ENCODE measurements around the gene SFTPA2.
A peak's percentile ranks its signal among the peaks of the same experiment; 100 is the strongest.
"Not testable (repeated sequence)": the region's sequence is repeated elsewhere in the genome, so short reads cannot be mapped to it uniquely, and the experiment has no call there.

The SFTPA2 gene

DNA sequence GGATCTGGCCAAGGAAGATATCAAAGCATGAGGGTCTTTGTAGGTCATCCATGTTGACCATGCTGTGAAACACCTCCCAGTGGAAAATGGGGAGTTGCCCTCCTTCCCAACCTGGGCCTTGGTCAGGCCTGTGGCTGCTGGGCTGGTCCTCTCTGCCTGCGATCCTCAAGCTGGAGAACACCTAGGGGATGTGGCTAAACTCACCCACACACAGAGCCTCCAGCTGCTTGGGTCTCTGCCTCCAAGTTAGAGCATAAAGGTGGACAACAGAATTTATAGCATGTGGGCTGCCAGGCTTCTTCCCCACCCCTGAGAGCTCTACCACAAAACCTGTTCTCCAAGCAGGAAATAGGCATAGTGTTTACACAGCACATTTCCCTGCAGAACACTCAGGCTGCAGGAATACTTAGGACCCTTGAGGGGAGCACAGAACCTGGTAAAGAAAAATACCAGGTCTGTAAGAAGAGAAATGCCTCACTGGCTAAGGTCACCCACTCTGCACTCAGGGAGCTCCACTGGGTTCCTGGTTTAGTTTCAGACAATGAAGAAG, at the start of gene SFTPA2:
SFTPA2 (minus strand) TSS at position 248 of the 550 bp plus-strand sequence. CDS start 924 bp downstream, outside the sequence.
- no peak within 1 kb of the TSS for H3K27ac Mint-ChIP-seq

DNA sequence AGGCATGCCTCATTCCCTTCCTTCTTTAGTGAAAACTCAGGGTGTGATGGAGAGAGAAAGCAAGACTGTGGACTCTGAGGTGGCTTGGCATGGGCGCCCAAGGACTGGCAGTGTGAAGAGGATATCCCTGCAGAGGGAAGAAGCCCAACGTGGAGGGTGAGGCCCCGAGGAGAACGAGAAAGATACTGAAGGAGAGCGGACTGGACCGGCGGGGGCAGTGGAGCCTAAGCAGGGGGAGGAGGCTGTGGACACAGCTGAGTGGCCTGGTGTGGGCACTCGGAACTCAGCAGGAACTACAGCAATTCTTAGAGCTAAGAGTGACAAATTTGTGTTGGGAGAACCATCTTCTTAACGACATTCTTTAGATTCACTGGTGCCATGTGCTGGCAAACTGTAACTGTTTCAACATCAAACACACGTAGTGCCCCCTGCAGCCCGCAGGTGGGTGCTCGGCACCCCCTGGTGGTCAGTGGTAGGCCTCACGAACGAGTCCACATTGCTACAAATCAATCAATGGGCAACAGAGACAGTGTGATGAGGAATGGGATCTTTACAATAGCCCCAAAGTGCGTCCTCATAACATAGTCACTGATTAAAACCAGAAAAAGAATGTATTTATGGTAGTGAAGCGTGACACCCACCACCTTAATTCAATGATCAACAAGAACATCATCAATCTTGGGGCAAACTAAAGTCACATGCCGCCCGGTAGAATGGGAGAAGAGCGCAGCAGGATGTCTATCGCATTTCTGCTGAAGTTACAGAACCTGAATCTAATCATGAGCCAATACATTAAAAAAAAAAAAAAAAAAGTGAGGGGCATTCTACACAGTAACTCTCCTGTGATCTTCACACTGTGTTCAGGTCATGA, 48.5 kb upstream of the SFTPA2 start:
- no peaks in the 10 kb centered on the region for H3K36me3 Mint-ChIP-seq
- DNase-seq: peak; percentile 68
- H3K27me3 Mint-ChIP-seq: peaks cover 13% of the 10 kb centered on the region
- no peak overlapping the region for H3K4me3 Mint-ChIP-seq
- H3K9me3 Mint-ChIP-seq: no peaks in the 10 kb centered on the region
- H3K27ac Mint-ChIP-seq: no peak overlapping the region
- H3K4me1 Mint-ChIP-seq: no peaks in the 10 kb centered on the region
- CTCF ChIA-PET: interaction anchor here (0.6 to 2.2 kb wide), 7 partner anchors 46 to 799 kb away, joined by 3 to 6 read pairs (median 4); no protein-coding TSS in a partner anchor

More for the DNA sequence above, at the start of gene SFTPA2:
- H3K27me3 Mint-ChIP-seq: peaks cover 43% of the 10 kb centered on the region
- DNase-seq: no peak
- peaks cover 7% of the 10 kb centered on the region for H3K4me1 Mint-ChIP-seq
- no peaks in the 10 kb centered on the region for H3K36me3 Mint-ChIP-seq
- CTCF ChIA-PET: interaction anchor here (0.6 to 1.6 kb wide), 3 partner anchors 186 to 485 kb away, joined by 3 to 4 read pairs (median 3); no protein-coding TSS in a partner anchor
- no peak within 1 kb of the TSS for H3K4me3 Mint-ChIP-seq
- no peaks in the 10 kb centered on the region for H3K9me3 Mint-ChIP-seq

DNA sequence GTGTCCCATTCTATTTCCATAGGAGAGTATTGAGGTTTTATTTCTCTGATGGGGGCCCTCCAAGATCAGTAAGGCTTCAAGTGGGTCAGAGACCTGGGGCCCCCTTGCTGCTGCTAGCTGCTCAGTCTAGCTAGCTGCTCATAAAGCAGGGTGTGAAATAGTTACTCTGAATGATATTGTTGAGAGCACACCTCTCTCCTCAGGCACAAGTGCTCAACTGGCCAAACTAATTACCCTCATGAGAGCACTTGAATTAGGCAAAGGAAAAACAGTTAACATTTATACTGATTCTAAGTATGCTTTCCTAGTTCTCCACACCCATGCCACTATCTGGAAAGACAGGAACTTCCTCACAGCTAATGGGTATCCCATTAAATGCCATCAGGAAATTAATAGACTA, 45.1 kb upstream of the SFTPA2 start:
- H3K27ac Mint-ChIP-seq: no peak overlapping the region
- CTCF ChIA-PET: interaction anchor here (0.7 kb wide), 1 partner anchor 64 kb away, joined by 3 read pairs; no protein-coding TSS in a partner anchor
- H3K27me3 Mint-ChIP-seq: peaks cover 18% of the 10 kb centered on the region
- no peaks in the 10 kb centered on the region for H3K36me3 Mint-ChIP-seq
- no peak overlapping the region for H3K4me3 Mint-ChIP-seq
- no peak for DNase-seq
- no peaks in the 10 kb centered on the region for H3K9me3 Mint-ChIP-seq
- H3K4me1 Mint-ChIP-seq: no peaks in the 10 kb centered on the region

DNA sequence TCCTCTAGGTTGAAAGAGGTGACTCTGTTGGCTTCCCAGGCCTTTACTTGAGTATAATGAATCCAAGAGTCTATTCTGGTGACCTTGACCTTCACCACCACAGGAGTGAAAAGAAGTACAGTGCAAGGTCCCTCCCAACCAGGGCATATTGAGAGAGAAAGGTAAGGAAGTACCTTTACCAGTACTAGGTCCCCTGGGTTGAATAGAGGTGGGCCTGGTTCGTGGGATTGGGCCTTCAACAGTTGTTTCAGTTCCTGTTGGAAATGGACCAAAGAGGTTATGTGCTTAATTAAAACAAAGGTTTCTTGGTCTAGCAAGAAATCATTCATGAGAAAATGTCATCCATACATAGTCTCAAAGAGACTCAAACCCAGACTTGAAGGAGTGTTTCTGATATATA, 44.1 kb upstream of the SFTPA2 start:
- Mint-ChIP-seq H3K4me1 (no peaks in the 10 kb centered on the region), H3K4me3 (no peak overlapping the region), H3K9me3 (peaks cover under 1% of the 10 kb centered on the region), H3K27ac (no peak overlapping the region), H3K36me3 (no peaks in the 10 kb centered on the region), H3K27me3 (peaks cover 18% of the 10 kb centered on the region)
- no peak for DNase-seq
- CTCF ChIA-PET: no interaction called here

DNA sequence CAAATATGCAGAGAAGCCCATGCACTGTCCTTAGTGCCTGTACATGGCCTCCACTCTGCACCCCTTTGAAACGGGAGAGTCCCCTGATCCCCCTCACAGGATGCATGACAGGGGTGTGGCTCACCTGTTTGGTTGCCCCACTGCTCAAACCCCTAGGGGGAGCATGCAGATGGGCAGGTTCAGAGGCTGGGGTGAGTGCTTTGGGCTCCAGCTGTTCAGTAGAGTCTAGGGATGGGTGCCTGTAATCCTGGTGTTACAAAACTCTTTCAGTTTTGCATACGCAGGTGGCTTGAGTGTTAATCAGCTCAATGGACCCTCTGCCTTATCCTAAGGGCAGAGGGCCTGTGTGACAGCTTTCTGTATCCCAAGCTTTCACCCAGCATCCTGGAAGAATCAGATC, 42.7 kb upstream of the SFTPA2 start:
- Mint-ChIP-seq H3K9me3 (peaks cover 8% of the 10 kb centered on the region), H3K4me3 (no peak overlapping the region), H3K27me3 (peaks cover 16% of the 10 kb centered on the region), H3K27ac (no peak overlapping the region), H3K4me1 (no peaks in the 10 kb centered on the region), H3K36me3 (no peaks in the 10 kb centered on the region)
- DNase-seq: no peak
- CTCF ChIA-PET: no interaction called here

DNA sequence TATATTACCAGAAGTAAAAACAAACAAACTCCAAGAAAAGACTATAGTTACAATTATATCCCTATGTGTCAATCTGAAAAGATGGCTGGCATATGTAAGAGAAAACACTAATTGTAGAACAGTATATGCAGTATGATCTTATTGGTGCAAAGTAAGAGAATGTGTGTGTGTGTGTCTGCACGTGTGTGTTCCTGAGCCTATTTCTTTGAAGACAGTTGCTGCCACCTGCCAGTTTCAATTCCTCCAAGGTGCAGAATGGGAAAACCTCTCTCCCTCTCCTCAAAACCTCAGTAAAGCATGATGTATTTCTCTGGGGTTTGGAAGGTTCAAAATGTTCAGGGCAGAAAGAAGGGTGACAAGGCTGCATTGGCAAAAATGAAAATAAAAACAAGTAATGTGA, 41.7 kb upstream of the SFTPA2 start:
- CTCF ChIA-PET: no interaction called here
- DNase-seq: no peak

DNA sequence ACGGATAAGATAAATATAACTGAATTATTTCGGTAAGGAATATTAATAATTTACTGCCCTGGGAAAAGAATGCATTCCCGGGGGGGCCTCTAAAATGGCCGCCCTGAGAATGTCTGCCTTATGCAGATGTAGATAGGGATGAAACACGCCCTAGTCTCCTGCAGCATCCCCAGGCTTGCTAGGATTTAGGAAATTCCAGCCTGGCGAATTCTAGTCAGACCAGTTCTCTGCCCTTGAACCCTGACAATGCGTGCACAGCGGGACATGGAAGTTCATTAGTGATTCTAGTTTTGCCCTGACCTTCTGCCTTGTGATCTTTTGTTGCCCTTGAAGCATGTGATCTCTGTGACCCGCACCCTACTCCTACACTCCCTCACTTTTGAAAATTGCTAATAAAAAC, 39.4 kb upstream of the SFTPA2 start:
- H3K27ac Mint-ChIP-seq, DNase-seq, CTCF ChIA-PET, H3K36me3 Mint-ChIP-seq, H3K4me1 Mint-ChIP-seq, H3K4me3 Mint-ChIP-seq: not testable (repeated sequence)
- Mint-ChIP-seq H3K9me3 (peaks cover 18% of the 10 kb centered on the region), H3K27me3 (peaks cover 33% of the 10 kb centered on the region)

More for the DNA sequence above, 41.7 kb upstream of the SFTPA2 start:
- peaks cover 17% of the 10 kb centered on the region for H3K27me3 Mint-ChIP-seq
- no peaks in the 10 kb centered on the region for H3K36me3 Mint-ChIP-seq
- H3K4me3 Mint-ChIP-seq: no peak overlapping the region
- H3K27ac Mint-ChIP-seq: no peak overlapping the region
- H3K9me3 Mint-ChIP-seq: peaks cover 18% of the 10 kb centered on the region
- H3K4me1 Mint-ChIP-seq: no peaks in the 10 kb centered on the region

DNA sequence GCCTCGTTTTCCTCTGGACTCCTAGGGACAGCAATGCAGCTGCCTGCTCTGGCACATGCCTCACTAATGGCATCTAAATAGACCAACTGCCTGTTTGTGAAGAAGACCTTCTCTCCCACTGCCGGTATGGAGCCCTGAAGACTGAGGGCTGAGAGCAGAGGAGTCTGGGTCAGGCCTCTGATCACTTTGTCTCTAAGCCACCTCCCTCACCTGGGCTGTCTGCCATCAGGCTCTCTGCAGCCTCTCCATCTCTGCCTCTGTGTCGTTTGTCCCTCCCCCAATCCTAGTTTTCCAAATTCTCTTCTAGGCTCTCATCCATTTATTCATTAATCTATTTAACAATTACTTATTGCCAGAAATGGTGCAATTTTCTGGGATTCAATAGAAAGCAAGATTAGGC, 35.3 kb upstream of the SFTPA2 start:
- Mint-ChIP-seq H3K9me3 (peaks cover 18% of the 10 kb centered on the region), H3K4me3 (no peak overlapping the region), H3K4me1 (no peaks in the 10 kb centered on the region), H3K27ac (no peak overlapping the region), H3K27me3 (peaks cover 43% of the 10 kb centered on the region), H3K36me3 (no peaks in the 10 kb centered on the region)
- CTCF ChIA-PET: no interaction called here
- DNase-seq: no peak

DNA sequence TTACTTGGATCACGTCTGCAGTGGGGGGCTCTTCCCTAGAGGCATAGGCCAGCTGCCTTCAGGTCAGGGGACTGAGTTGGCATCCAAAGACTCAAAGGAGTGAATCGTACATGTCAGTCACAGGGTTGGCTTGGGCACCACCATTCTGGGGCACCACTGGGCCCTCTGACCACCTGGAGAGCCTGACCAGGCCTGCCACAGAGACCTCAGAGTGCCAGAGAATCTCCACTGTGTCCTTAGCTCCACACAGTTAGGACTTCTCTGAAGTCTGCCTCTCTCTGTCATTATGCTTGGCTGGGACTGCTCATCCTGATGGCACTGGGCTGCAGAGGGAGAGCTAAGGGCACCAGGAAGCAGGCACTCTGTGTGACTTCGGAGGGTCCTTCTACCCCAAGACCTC, 34.4 kb upstream of the SFTPA2 start:
- H3K27ac Mint-ChIP-seq, H3K36me3 Mint-ChIP-seq, H3K4me3 Mint-ChIP-seq, CTCF ChIA-PET, DNase-seq, H3K4me1 Mint-ChIP-seq: not testable (repeated sequence)
- peaks cover 43% of the 10 kb centered on the region for H3K27me3 Mint-ChIP-seq
- peaks cover 18% of the 10 kb centered on the region for H3K9me3 Mint-ChIP-seq

DNA sequence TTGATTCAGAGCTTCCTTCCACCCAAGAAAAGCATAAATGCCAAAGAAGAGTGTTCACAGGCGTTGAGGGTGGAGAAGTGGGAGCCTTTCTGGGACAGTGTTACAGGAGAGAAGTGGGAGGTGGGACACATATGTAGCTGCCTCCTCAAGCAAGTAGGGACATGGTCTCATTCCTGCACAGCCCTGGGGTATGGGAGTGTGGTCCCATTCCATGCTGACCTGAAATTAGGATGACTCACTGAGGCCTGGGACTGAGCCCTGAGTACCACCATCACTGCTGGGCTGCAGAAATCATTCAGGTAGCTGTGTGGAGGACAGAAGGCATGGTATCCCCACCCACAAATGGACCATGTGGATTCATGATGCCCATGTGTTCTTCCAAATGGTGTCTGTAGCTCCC, 33.2 kb upstream of the SFTPA2 start:
- CTCF ChIA-PET: no interaction called here
- Mint-ChIP-seq H3K9me3 (peaks cover 14% of the 10 kb centered on the region), H3K27ac (no peak overlapping the region)

DNA sequence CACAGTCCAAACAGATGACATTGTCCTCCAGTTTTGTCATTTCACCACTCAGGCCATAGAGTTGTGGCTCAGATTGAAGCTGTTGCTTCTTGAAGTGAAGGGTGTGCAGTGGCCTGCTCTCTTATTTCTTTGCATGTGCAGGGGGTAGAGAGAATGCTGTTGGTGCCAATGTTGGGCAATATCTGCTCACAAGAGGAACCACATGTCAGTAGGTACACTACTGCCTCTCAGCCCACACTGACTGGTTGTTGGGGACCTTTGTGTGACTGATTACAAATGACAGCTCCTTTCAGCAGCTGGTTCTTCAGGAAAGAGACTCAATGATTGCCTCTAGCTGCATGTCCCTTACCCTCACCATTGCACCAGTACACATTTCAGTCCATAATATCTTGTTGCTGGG, 28.6 kb upstream of the SFTPA2 start:
- no peaks in the 10 kb centered on the region for H3K9me3 Mint-ChIP-seq
- H3K4me1 Mint-ChIP-seq: peaks cover 1% of the 10 kb centered on the region
- DNase-seq: no peak

More for the DNA sequence above, 33.2 kb upstream of the SFTPA2 start:
- Mint-ChIP-seq H3K4me1 (no peaks in the 10 kb centered on the region), H3K27me3 (peaks cover 47% of the 10 kb centered on the region), H3K4me3 (no peak overlapping the region), H3K36me3 (no peaks in the 10 kb centered on the region)
- DNase-seq: no peak

DNA sequence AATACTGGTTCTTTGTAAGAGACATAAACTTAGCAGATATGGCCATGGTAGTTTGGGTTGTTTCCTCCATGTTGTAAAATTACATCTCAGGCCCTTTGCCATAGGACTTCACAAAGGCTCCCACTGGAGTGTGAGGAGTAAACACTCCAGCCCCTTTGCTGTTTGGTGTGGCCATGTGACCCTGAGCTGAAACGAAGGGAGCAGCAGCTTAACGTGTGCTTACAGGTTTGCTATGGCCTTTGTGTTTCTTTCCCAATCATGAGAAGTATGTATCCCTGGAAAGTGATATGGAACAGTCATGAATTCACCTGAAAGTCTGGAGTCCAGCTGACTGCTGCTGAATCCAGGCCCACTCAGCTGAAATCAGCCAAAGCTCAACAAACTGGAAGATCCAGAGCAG, 26.7 kb upstream of the SFTPA2 start:
- CTCF ChIA-PET: no interaction called here
- H3K27me3 Mint-ChIP-seq: peaks cover 36% of the 10 kb centered on the region
- H3K9me3 Mint-ChIP-seq: no peaks in the 10 kb centered on the region
- H3K4me3 Mint-ChIP-seq: no peak overlapping the region
- peaks cover 9% of the 10 kb centered on the region for H3K4me1 Mint-ChIP-seq
- no peaks in the 10 kb centered on the region for H3K36me3 Mint-ChIP-seq
- no peak for DNase-seq
- H3K27ac Mint-ChIP-seq: no peak overlapping the region

More for the DNA sequence above, 28.6 kb upstream of the SFTPA2 start:
- Mint-ChIP-seq H3K27ac (no peak overlapping the region), H3K4me3 (no peak overlapping the region), H3K36me3 (no peaks in the 10 kb centered on the region), H3K27me3 (peaks cover 43% of the 10 kb centered on the region)
- CTCF ChIA-PET: no interaction called here

DNA sequence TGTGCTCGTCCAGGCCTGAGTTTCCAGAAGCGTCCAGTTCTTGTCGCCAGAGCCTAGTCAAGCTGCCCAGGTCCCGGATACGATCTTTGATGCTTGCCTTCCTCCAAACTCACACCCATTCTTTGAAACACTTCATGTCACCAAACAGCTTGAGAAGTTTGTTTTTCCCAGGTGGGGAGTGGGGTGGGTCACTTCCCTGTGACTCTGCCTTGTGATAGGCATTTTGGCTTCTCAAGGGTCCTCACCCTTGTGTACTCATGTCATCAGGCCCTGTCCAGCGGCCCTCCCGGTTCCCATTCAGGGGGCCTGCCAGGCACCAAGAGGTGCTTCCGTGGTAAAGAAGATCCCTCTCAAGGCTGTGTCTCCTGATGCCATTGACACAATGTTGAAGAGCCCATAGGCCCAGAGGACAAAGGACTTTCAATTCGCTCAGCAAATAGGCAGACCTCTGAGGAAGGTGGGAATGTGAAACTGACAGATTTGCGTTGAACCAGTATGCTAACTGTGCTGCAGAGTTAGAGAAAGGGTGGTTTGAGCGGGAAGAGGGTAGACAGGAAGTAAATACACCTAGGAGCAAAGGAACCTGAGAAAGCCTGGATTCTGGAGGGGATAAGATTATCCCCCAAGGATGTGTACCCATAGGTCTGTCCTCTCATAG, 25.8 kb upstream of the SFTPA2 start:
- peaks cover 9% of the 10 kb centered on the region for H3K4me1 Mint-ChIP-seq
- no peak for DNase-seq
- H3K4me3 Mint-ChIP-seq: no peak overlapping the region
- CTCF ChIA-PET: no interaction called here
- H3K36me3 Mint-ChIP-seq: no peaks in the 10 kb centered on the region
- H3K27ac Mint-ChIP-seq: no peak overlapping the region
- H3K9me3 Mint-ChIP-seq: no peaks in the 10 kb centered on the region
- peaks cover 38% of the 10 kb centered on the region for H3K27me3 Mint-ChIP-seq

DNA sequence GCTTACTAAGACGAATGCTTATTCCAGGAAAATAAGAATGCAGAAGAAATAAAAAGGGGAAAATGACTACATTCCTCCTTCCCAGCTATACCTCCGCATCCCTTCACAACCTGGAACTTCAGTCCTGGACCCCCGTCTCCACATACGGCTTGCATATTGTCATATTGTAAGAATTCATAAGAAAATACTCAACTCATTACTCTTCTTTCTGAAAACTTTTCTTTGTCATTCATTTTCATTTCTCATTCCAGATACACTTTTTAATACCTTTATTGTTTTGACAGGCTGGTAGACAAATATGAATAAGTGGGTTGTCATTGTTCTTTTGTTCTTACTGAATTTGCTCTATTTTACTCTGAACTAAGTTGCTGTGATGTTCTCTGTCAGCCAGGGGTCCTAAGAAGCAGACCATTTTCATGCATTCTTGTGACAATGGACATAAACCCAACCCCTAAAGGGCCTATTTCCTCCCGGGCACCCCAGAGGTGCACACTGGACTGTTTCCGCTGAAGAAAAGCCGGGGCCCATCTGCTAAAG, 23.3 kb upstream of the SFTPA2 start:
- Mint-ChIP-seq H3K27ac (no peak overlapping the region), H3K36me3 (no peaks in the 10 kb centered on the region), H3K9me3 (no peaks in the 10 kb centered on the region), H3K4me3 (no peak overlapping the region), H3K27me3 (peaks cover 30% of the 10 kb centered on the region), H3K4me1 (peaks cover 9% of the 10 kb centered on the region)
- DNase-seq: no peak
- CTCF ChIA-PET: no interaction called here

Data from activated naive CD4-positive, alpha-beta T cell treated with anti-CD3 and anti-CD28 coated beads, Interleukin-2, amount 10 ng/mL, durations not matched to agents 7 days and 5 days (primary cell).